GM18873 (cell line): ENCODE data around the gene SOX13.

Experiments used
- ATAC-seq: cut with Tn5 transposase; IDR thresholded peaks from one replicate; pipeline ENCODE4 v1.9.1; 2021; ENCODE audit warnings: mild to moderate bottlenecking, moderate library complexity, moderate number of reproducible peaks; ENCODE audit not compliant: unreplicated experiment, low FRiP score

SOX13 gene

DNA sequence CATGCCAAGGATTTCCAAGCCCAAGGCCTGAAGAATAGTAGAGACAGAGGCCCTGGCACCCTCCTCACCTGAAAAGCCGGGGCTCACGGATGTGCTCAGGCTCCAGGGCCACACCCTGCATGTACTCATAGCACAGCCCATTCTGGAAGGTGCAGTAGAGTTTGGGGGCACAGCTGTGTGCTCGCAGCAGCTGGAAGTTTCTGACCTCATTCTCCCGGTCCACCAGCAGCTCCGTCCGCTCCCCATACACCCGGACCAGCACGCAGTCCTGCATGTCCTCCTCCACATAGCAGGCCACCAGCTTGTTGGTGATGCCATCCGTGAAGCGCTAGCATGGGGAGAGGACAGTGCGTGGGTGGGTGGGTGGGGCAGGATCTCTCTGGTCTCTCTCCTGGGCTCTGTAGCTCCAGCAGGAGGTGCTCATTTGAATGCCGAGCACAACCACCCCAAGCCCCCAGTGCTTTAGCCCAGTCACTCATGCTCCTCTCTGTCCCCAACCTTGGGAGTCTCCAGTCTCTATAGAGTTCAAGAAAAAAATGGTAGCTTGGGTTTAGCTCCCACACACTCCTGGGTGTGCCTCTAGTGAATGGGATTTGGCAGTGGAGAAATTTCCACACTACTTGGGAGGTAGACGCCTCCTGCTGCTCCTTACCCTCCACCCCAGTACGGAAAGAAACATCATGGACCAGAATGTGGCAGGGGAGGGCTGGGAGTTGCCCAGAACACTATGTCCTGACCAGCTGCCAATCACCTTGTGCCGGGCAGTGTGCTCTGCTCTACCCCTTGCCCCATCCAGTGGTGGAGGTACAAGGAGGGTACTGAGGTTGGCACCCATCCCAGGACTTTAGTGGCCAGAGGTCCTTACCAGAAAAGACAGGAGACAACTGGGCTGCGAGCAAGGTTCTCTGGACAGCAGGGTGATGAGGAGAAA lies 77.0 kb downstream of the SOX13 start:
- no peak for ATAC-seq

DNA sequence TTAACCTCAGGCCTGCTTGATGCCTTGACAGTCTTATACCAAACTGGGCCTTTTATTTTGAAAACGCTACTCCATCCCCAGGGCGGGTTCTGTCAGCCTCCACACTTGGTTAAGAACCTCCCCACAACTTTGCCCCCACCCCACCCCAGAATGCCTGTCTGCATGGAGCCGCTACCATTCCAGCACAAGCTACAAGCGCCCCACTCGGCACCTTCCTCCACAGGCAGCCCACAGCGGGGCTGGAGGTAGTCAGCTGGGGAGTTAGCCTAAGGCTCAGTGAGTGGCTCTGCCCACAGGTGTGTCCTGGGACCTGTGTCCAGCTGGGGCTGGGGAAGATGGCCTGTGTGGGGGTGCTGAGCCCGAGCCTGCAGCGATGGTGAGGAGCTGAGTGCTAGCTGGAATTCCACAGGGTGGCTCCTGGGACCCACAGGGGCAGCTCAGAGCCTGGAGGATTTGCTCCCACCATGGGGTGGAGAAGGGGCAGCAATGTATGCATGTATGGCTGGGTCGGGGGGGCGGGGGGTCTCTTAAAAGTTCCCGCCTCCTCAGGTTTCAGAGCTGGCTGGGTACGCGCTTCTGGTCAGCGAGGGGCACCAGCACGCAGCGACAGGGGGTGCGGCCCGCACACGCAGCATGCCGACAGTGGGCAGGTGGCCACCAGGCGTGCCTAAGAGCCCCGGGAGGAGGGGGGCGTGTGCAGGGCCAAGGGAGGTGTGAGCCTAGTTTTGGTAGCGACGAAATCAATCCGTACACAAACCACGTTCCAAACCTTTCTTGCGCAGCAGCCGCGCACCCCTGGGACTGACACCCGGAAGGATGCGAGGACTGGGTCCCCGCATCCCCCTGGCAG lies 78.0 kb downstream of the SOX13 start:
- ATAC-seq = no peak

DNA sequence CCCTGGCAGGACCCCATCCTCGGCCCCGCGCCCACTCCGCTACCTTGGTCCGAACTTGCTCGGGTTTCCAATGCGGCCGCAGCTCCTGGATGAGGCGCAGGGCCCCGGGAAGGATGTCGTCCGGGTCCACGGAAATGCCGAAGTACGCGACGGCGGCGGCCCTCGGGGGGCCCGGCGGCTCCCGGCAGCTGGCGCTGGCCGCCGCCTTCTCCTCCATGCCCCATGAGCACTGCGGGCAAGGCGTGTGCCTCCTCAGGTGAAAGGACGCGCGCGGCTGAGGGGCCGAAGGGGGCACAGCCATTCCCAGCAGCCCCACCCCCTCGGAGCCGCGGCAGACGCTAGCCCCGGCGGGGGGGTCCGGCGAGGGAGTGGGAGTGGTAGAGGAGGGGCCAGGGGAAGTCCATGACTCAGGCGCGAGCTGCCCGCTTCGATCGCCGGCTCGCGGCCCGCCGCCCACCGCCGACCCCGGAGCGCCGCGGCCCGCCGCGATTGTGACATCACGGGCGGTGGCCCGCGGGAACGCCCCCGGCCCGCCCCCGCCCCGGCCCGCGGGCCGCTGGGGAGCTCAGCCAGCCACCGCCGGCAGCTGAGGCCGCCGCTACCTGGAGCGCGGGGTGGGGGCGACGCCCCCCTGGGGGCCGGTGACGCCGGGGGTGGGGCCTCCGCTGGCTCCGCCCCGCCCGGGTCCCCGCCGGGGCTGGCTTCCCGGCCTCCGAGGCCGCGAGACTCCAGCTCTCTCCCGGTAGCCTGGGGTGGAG lies 78.8 kb downstream of the SOX13 start, which contains the start of gene ETNK2:
Gene ETNK2 (minus strand): TSS at position 493 of the 758 bp plus-strand sequence. CDS start 192 bp downstream, at position 301.
- no peak for ATAC-seq

DNA sequence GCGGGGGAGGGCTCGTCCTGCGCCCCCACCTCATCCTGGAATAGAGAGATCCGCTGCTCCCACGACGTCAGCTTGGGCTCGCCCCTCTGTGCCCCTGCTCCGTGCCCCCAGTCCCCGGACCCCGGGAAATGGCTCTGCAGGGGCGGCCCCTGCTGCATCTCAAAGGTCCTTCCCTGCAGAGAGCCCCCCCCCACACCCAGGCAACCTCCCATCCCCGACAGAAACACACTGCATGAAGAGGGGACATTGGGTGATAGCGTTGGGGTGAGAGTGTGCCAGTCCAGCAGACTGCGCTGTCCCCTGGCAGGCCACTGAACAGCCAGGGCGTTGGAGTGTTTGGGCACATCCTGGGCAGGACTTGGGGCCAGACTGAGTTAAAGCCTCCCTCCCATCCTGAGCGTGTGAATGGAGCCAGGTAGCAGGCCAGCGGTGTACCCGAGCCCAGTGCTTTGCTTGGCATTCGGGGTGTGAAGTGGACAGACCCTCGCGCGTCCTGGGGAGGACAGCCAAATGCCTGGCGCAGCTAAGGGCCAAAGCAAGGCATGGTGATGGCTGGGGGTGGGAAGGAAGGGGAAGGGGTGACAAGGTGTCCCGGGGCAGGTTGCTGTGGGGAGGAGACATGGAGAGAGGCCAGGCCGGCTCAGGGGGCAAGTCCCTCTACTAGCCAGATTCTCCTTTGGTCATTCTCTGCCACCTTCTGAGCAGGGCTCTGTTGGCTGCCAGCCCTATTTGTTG lies 79.6 kb downstream of the SOX13 start:
- ATAC-seq = no peak

DNA sequence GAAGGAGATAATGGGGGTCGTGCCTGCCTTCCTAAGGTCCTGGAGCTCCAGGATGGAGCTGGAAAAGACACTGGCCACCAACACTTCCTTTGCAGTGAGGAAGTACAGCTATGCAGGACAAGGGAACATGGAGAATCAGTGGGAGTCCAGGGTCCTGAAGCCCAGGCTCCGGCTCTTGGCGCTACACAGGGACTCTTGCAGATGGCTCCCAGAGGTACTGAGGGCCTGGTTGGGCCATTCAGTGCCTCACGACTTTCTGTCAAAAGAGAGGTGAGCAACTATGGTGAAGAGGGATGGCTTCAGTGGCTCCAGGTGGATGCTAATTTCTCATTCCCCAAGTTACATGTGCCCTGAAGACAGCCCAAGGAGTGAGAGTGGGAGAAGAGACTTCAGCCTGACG lies 80.8 kb downstream of the SOX13 start:
- ATAC-seq = no peak

DNA sequence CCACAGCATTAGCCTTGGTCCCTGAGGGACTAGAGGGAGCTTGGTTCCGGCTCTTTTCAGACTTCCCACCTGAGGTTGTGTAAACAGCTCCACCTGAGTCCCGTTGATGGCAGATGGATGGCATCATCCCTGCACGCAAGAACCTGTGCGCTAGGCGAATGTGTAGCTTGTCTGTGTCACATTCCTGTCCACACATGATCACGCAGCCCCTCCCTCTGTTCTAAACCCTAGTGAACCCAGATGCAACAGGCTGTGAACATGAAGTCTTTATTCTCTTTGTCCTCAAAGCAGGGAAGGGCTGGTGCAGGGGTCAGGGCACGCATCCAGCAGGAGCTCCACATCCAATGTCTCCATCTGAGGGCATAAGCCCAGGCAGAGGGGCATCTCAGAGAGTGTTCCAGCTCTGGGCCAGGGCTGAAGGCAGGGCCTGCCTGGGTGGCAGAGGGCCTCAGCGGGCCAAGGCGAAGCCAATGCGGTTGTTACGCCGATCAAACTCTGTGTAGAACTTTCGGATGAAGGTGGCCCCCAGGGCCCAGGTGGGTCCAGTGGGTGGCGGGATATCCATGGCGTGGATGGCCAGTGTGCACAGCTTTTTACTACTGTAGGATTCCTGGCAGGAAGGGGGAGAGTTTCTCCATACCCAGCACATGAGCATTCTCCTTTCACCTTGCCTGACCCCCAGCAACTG lies 81.8 kb downstream of the SOX13 start:
- ATAC-seq = no peak

DNA sequence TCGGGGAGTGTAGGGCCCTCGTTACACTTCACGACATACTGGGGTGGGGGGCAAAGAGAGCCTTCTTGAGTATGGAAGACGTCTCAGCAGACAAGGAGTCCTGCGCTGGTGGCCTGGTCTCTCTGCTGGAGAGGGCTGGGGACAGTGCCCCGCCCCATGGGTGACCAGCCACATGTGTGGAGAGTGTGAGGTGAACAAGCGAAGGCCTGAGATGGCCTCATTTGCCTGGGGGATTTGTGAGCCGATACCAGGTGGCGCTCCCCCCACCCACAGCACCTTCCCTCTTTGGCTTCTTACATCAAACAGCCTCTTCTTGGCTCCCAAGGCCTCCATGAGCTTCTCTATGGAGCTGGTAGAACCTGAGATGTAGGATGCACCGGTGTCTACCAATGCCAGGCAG lies 83.0 kb downstream of the SOX13 start:
- no peak for ATAC-seq

DNA sequence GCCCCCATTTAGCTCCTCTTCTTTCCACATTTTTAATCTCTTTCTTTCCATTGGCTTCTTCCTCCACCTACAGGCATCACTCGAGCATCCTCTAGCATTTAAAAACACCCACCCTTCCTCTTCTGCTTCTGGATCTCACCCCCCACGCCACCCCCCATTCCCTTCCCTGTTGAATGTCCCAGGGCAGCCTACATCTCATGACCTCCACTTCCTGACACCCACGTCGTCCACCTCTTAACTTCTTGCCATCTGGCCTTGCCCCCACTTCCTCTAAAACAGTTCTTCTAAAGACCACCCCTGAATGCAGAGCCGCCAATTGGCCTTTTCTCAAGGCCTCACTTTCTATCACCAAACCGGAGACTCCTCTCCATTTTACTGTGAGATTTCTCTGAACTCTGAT lies 85.0 kb downstream of the SOX13 start:
- no peak for ATAC-seq

DNA sequence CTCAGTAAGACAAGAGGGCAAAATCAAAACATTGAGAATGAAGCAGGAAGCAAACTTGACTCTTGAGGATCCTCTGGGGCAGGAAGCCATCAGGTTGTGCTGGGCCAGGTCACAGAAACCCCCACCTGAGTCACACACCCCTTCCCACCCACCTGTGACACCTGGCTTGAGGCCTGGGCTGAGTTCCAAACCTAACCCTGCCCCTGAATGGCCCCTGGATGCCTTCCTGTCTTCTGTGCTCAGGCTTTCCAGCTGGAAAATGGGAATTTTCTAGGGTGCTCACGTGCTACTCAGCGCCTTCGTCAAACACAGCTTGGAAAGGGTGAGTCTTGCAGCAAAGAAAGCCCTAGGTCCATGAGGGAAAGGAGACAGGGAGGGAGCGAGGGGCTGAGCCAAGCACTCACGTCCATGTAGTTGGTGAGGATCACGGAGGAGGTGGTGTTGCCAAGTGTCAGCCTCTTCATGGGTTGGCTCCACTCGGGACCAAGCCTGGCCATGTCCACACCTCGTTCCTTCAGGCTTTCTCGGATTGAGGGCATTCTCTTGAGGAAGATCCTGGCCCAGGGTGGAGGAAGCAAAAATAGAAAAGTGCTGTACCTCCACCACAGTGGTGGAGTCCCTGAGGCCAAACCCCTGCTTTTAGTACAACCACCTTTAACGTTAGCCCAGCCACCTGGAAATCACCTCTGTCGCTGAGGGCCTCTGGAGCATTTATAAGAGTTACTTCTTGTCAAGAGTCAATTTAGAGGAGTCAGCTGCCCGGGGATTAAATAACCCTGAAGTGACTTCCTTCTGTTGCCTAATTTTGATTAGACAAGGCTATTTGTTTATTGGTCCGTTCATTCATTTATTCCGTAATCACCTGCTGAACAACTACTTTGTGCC lies 88.9 kb downstream of the SOX13 start:
- ATAC-seq = no peak

DNA sequence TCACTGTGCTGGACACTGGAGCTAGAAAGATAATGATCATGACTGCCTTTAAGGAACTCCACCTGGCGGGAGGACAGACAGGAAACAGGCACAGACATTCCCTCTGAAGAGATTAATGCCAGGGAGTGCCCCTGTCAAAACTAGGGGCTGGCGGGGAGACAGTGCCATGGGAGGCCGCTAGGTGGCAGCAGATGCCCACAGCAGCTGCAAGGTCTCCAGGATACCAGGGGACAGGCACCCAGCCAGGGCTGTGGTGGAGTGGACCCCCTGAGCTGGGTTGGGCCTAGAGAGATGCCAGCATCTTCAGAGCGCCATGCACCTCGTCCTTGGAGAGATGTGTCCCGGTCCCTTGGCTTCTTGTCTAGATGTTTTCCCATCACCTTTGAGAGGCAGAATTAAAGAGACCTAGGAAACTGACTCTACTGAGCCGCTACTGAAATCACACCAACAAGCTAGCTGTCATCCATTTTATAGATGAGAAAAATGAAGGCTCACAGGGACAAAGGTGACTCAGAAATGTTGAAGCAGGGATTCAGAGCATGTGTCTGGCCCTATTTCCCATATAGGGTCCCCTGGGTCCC lies 89.7 kb downstream of the SOX13 start:
- no peak for ATAC-seq

DNA sequence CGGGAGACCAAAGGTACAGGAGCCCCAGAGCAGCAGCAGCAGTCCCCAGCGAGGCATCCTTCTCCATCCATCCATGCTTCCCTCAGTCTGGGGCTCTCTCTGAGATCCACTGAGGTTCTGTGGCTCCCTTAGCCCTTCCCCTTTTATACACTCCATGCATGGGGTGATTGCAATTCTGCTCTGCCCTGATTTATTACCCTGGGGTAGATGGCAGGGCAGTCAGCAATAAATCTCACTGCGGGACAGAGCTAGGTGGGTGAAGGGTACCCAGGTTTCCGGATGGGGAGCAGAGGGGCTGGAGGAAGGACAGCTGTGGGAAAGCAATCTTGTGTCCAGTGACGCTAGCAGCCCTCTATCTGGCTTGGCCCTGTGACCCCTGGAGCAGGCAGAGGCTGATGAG lies 93.3 kb downstream of the SOX13 start, which contains the start of gene REN:
Gene REN (minus strand): TSS at position 119 of the 400 bp plus-strand sequence. CDS start 44 bp downstream, at position 75.
- no peak for ATAC-seq

DNA sequence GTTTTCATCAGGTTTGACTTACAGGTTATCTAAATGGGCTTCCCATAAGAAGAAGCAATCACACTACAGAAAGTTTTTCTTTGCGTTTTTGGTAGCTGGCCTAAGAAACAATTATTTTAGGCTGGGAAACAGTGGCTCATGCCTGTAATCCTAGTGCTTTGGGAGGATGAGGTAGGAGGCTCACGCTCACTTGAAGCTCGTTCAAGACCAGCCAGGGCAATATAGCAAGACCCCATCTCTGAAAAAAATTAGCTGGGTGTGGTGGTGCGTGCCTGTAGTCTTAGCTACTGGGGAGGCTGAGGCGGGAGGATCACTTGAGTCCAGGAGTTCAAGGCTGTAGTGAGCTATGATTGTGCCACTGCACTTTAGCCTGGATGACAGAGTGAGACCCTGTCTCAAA lies 94.8 kb downstream of the SOX13 start:
- ATAC-seq = no peak

DNA sequence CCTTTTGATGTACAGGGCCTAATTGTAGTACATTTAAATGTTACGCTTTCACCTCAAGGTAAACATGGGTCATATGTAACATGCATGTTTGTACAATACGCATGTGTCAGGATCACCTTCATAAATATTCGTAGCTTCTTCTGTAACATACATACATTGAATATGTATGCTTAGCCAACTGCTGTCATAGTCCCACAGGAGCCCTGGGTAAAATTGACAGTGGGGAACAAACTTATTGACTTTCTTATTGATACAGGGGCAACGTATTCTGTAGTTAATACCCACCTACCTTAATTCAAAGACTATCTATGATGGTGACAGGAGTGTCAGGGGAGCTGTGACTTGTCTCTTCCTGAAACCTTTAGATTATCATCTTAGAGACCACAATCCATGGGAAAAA lies 96.9 kb downstream of the SOX13 start:
- no peak for ATAC-seq

DNA sequence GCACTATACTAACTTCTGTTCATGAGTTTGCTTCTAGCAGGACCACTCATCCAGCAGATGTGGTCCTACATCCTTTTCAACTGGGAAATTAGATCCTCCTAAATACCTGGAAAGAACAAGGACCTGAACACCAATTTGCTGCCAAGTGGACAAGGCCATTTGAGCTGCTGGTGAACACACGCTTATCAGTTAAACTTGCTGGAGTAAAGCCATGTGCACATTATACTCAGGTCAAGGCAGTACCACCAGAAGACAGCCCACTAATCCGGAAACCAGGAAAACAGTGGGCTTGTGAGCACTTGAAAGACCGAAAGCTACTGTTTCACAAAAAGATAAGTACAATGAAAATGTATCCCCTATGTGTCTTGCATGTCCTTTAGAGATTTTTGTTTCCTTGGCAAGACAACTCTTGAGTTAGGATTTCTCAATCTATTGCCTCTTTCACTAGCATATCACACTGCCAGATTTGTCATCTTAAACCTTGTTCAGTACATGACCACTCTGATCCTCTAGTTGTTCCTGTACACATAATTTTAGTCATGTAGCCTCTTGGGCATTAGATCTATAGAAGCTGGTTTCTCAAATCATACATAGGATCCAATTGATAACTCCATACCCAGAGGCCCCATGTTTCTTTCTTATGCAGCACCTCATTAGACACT lies 97.7 kb downstream of the SOX13 start:
- ATAC-seq = no peak

DNA sequence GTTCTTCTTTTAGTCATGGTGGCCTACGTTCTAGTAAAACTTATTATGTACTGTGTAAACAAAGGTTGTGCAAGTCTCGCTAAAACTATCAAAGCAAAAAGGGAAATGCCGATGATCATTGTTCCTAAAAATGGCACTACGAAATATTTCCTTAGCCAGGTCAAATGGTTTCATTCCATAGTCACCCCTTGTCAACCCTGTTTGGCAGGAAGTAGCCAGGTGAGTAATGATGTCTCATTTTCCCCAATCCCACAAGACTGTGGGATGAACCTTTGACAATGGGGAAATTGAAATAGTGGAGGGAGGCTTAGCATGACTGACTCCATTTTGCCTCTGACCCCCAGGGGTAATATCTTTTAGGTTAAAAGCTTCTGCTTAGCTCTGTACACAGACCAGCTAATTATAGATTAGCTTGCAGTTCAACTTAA lies 98.8 kb downstream of the SOX13 start:
- ATAC-seq = no peak

DNA sequence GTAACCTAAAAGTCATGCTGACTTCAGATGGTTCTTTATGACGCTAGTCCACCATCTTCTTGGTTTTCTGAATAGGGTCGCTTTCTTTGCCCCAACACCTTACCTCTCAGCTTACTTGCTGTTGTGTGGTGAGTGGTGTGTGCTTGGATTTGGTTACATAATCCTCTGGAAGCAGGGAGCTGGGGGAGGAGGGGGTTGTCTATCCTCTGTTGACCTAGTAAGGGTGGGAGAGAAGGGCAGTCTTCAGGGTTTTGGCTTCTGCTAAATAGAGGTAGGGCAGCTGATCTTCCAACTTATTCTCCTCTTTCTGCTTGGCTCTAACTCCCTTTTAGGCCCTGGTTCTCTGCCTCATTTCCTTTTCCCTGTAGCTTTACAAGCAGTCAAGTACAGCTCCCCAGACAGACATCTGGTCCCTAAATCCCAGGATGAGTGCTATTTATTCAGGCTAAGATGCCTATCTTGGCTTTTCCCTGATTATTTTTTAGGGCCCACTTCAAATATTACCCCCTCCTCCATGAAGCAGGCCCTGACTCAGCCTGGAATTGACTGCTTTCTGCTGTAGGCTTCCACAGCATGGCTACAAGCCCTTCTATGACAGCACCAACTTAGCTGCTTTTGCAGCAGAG lies 99.6 kb downstream of the SOX13 start:
- no peak for ATAC-seq

DNA sequence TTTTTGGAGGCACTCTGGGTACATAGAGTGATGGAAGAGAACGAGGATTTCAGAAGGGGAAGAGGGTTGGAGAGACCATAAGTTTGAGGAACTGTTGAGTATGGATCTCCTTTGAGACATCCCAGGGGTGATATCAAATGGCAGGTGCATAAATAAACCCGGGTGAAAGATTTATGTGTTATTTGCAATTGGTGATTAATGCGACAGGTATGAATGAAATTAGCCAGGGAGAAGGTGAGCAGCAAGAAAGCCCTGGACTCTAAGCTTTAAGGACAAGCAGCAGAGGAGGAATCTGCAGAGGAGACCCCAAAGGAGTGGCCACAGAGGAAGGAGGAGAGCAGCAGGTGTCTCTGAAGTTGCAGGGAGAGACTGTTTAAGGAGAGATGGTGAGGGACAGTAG lies 102.0 kb downstream of the SOX13 start:
- no peak for ATAC-seq
